Mucosa of descending colon (tissue), 3 donors: ENCODE data around the gene WDR5. TPM values are rescaled to one million over a fixed set of nuclear protein-coding genes. Genes with fewer than 3 reads are reported as not detected.

Experiments used
- ATAC-seq: fragments of 200-7000 bp; cut with Tn5 transposase; one replicate; pipeline ENCODE4 v1.9.1; 2020; ENCODE audit warnings: mild to moderate bottlenecking, moderate library complexity
- DNase-seq, 3 donors: peaks; one replicate each; pipeline ENCODE4 v3.0.0-alpha.2; 2020
- H3K36me3 ChIP-seq: fragments of 200-600 bp; one replicate; pipeline ENCODE4 v1.8.0; 2021; ENCODE audit warnings: low read depth, mild to moderate bottlenecking
- H3K4me1 ChIP-seq: fragments of 200-600 bp; one replicate; pipeline ENCODE4 v1.8.0; 2021; ENCODE audit warnings: low read depth, mild to moderate bottlenecking
- H3K4me3 ChIP-seq: fragments of 200-600 bp; one replicate; pipeline ENCODE4 v1.8.0; 2021; ENCODE audit warnings: mild to moderate bottlenecking
- H3K9me3 ChIP-seq: fragments of 200-600 bp; one replicate; pipeline ENCODE4 v1.8.0; 2021; ENCODE audit warnings: mild to moderate bottlenecking
- intact Hi-C, 2 donors: fragments of 100-400 bp; cut with DNase I in 1 of 2; cut with micrococcal nuclease in 1 of 2; formaldehyde crosslinking; loops; one replicate each; pipeline versions ENCODE4 v1.11.0 to v1.11.1; 2022; cut with DNase I, micrococcal nuclease
- total RNA-seq, 3 donors: library from RNA; stranded (reverse); fragmentation: NEBNext Ultra II Directional in 2 of 3; extraction: Animal tissue kit (Norgen Biotek cat#: 25700) in 2 of 3; gene quantifications; one replicate each; pipeline versions ENCODE4 v1.2.1 to v1.2.4, GENCODE V29; 2021 to 2023
- TF ChIP-seq, protein P1 (sequence below): fragments of 200-600 bp; IDR thresholded peaks from one replicate; pipeline ENCODE4 v1.8.0; 2022; ENCODE audit warnings: antibody characterized with exemption, mild to moderate bottlenecking
- donor health status: DM: no; HTN: no; CAD: no; lungs with moderate emphysema.
- donor health status: DM: no; HTN: no; CAD: no.
- donor health status: DM: no; HTN: yes; CAD: no.

WDR5 gene
- total RNA-seq, 3 donors from 2014 or later: 19.9 to 27.1 (median 24.6) TPM

DNA sequence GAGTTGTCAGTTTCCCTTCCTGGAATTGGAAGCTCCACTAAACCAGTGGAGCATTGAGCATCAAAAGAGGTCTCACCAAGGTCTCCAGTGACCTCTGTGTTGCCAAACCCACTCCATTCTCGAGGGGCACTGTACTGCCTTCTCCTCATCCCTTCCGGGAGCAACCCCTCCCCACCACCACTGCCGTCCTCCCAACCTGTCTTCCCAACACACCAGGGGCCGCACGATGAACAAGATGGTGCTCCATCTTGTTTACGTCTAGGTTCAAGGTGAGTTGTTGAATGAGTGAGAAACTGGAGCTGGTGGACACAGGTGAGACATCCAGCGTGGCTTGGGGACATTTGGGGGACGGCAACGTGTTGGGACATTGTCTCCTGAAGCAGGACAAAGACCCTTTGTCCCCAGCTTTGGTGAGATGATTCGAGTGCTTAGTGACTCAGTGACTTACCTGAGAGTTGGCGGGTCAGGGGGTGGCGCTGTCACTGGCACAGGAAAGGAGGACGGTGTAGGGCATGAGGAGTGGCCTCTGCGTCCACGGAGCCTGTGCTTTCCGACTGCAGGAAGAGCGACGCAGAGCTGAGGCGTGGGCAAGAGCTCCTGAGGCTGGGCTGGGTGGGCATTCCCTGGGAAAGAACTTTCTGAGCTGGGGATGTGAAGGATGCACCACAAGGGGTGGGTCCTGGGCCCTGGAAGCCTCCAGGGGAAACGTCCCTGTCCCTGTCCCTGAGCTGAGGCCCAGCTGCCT lies 73.3 kb downstream of the WDR5 start:
- TF ChIP-seq, protein P1, sequence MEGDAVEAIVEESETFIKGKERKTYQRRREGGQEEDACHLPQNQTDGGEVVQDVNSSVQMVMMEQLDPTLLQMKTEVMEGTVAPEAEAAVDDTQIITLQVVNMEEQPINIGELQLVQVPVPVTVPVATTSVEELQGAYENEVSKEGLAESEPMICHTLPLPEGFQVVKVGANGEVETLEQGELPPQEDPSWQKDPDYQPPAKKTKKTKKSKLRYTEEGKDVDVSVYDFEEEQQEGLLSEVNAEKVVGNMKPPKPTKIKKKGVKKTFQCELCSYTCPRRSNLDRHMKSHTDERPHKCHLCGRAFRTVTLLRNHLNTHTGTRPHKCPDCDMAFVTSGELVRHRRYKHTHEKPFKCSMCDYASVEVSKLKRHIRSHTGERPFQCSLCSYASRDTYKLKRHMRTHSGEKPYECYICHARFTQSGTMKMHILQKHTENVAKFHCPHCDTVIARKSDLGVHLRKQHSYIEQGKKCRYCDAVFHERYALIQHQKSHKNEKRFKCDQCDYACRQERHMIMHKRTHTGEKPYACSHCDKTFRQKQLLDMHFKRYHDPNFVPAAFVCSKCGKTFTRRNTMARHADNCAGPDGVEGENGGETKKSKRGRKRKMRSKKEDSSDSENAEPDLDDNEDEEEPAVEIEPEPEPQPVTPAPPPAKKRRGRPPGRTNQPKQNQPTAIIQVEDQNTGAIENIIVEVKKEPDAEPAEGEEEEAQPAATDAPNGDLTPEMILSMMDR: no peak
- no peak for ATAC-seq
- Histone ChIP-seq H3K4me1 (peaks cover 3% of the 10 kb centered on the region), H3K36me3 (no peaks in the 10 kb centered on the region), H3K9me3 (no peaks in the 10 kb centered on the region), H3K4me3 (no peak overlapping the region)
- DNase-seq: peak in 1 of 3 donors; percentile 23
- intact Hi-C loops: no loop called here

Other genes starting within 250 kb of the WDR5 start
- 10 to 100 TPM; 29.4 to 34.8 (median 34.5) TPM for gene VAV2, start 143.8 kb upstream of the WDR5 start, total RNA-seq
- 10 to 100 TPM in 1 of 3 donors, 1 to 10 TPM in 2; 3.6 to 17.6 (median 4.9) TPM for gene BRD3OS, start 110.6 kb upstream of the WDR5 start, total RNA-seq
- 10 to 100 TPM; 19.4 to 56.0 (median 29.4) TPM for gene BRD3, start 68.1 kb upstream of the WDR5 start, total RNA-seq
- 100 to 1,000 TPM in 1 of 3 donors, 10 to 100 TPM in 2; 38.0 to 182 (median 66.9) TPM for gene RNU6ATAC, start 28.5 kb downstream of the WDR5 start, total RNA-seq
- 100 to 1,000 TPM in 1 of 3 donors, 10 to 100 TPM in 2; 75.2 to 101 (median 85.3) TPM for gene RXRA, start 190.4 kb downstream of the WDR5 start, total RNA-seq